H1 (cell line): Measurements from ENCODE around the gene TRAF3IP1. TPM values are rescaled to one million over a fixed set of nuclear protein-coding genes. Genes with fewer than 3 reads are reported as not detected.

Experiments used
- CTCF ChIA-PET: fragments of 300-600 bp; sonication (Branson Sonifier 250); formaldehyde crosslinking; loops from one replicate; lab custom pipeline; 2021; ENCODE audit not compliant: partially characterized antibody; lab: Charles Lee
- POLR2A ChIA-PET: fragments of 300-600 bp; sonication (Branson Sonifier 250); formaldehyde crosslinking; loops from one replicate; lab custom pipeline; 2021; ENCODE audit warnings: inconsistent platforms; ENCODE audit not compliant: partially characterized antibody; lab: Charles Lee
- DNase-seq, 2 experiments: peaks; one replicate each; pipeline versions ENCODE4 v3.0.0 to v3.0.0-alpha.2; 2010 to 2022; ENCODE audit warnings: low spot score in 2 of 2, low read depth in 1 of 2, mixed read lengths in 1 of 2
- FAIRE-seq: peaks from 2 replicates; lab custom pipeline; 2011; peaks lifted over from hg19 to GRCh38; lab: Jason Lieb, UNC
- H2AFZ ChIP-seq: 2 replicates; pipeline ENCODE4 v1.8.1; 2012; ENCODE audit warnings: low read length, inconsistent platforms
- H2AK5ac ChIP-seq: 2 replicates; pipeline ENCODE4 v1.6.1; 2013; ENCODE audit warnings: low read depth, low read length
- H2BK120ac ChIP-seq: replicated peaks from 2 replicates; pipeline ENCODE3; 2013; ENCODE audit warnings: low read depth, low read length, inconsistent platforms
- H2BK12ac ChIP-seq: 2 replicates; pipeline ENCODE4 v1.6.1; 2013; ENCODE audit warnings: low read depth, low read length
- H2BK15ac ChIP-seq: 2 replicates; pipeline ENCODE4 v1.6.1; 2013; ENCODE audit warnings: low read length
- H2BK20ac ChIP-seq: 2 replicates; pipeline ENCODE4 v1.6.1; 2013; ENCODE audit warnings: low read length
- H2BK5ac ChIP-seq: 2 replicates; pipeline ENCODE4 v1.6.1; 2013; ENCODE audit warnings: low read depth, low read length
- H3K14ac ChIP-seq: 2 replicates; pipeline ENCODE4 v1.6.1; 2013; ENCODE audit warnings: inconsistent platforms; ENCODE audit not compliant: insufficient read length
- H3K18ac ChIP-seq: 2 replicates; pipeline ENCODE4 v1.6.1; 2013; ENCODE audit warnings: low read length; ENCODE audit errors: extremely low read depth
- H3K23ac ChIP-seq: 2 replicates; pipeline ENCODE4 v1.6.1; 2013; ENCODE audit warnings: inconsistent platforms; ENCODE audit not compliant: insufficient read length
- H3K23me2 ChIP-seq: 2 replicates; pipeline ENCODE4 v1.6.1; 2013; ENCODE audit warnings: low read depth, low read length
- H3K27ac ChIP-seq: 2 replicates; pipeline ENCODE4 v1.6.1; 2011; ENCODE audit warnings: low read depth, low read length, inconsistent platforms
- H3K27me3 ChIP-seq, 4 experiments: replicated peaks in 1 of 4; 1 replicate in 1 of 4; 2 replicates in 3 of 4; pipeline versions ENCODE4 v1.6.1 to v1.8.1; 2011 to 2013; ENCODE audit warnings: low read length in 3 of 4, mild to moderate bottlenecking in 3 of 4, inconsistent platforms in 2 of 4, mixed read lengths in 2 of 4, moderate library complexity in 1 of 4; ENCODE audit not compliant: control insufficient read depth in 3 of 4, insufficient read depth in 3 of 4; ENCODE audit errors: extremely low read depth in 1 of 4
- H3K36me3 ChIP-seq, 4 experiments: 2 replicates each; pipeline versions ENCODE4 v1.6.1 to v1.8.1; 2011 to 2013; ENCODE audit warnings: mild to moderate bottlenecking in 4 of 4, low read length in 3 of 4, moderate library complexity in 2 of 4, control low read depth in 1 of 4, inconsistent platforms in 1 of 4; ENCODE audit not compliant: insufficient read depth in 4 of 4, control insufficient read depth in 2 of 4
- H3K4ac ChIP-seq: replicated peaks from 2 replicates; pipeline ENCODE3; 2013; ENCODE audit warnings: low read length, low read depth, mixed read lengths, inconsistent platforms; ENCODE audit not compliant: insufficient read length
- H3K4me1 ChIP-seq, 4 experiments: replicated peaks in 1 of 4; 1 replicate in 1 of 4; 2 replicates in 3 of 4; pipeline versions ENCODE4 v1.6.1 to v1.8.1; 2011 to 2013; ENCODE audit warnings: low read length in 3 of 4, inconsistent platforms in 2 of 4, mixed read lengths in 1 of 4; ENCODE audit not compliant: insufficient read depth in 4 of 4, control insufficient read depth in 3 of 4
- H3K4me2 ChIP-seq, 2 experiments: 2 replicates each; pipeline versions ENCODE4 v1.6.1 to v1.8.1; 2011 to 2013; ENCODE audit warnings: low read depth in 2 of 2, low read length in 2 of 2, control low read depth in 1 of 2, inconsistent platforms in 1 of 2, mild to moderate bottlenecking in 1 of 2; ENCODE audit not compliant: insufficient read depth in 1 of 2
- H3K4me3 ChIP-seq, 4 experiments: fragments of 200-600, 300-600 bp in 1 of 4; sonication (generic), shearing (Covaris generic), sonication (Bioruptor Twin) in 1 of 4; 2 replicates each; pipeline versions ENCODE4 v1.5.1 to v1.8.1; 2011 to 2016; ENCODE audit warnings: low read length in 4 of 4, low read depth in 3 of 4, control low read depth in 2 of 4, inconsistent platforms in 2 of 4, mild to moderate bottlenecking in 2 of 4, mixed read lengths in 1 of 4, moderate library complexity in 1 of 4; ENCODE audit not compliant: insufficient read depth in 2 of 4; ENCODE audit errors: extremely low read depth in 1 of 4
- H3K56ac ChIP-seq: replicated peaks from 2 replicates; pipeline ENCODE3; 2013; ENCODE audit warnings: low read depth, mild to moderate bottlenecking, mixed read lengths, low read length, inconsistent platforms; ENCODE audit not compliant: insufficient read length
- H3K79me1 ChIP-seq: 2 replicates; pipeline ENCODE4 v1.6.1; 2013; ENCODE audit warnings: low read depth, low read length, control low read depth
- H3K79me2 ChIP-seq, 2 experiments: 2 replicates each; pipeline versions ENCODE4 v1.6.1 to v1.8.1; 2012 to 2013; ENCODE audit warnings: low read length in 2 of 2, mild to moderate bottlenecking in 2 of 2, inconsistent platforms in 1 of 2; ENCODE audit not compliant: insufficient read depth in 2 of 2, control insufficient read depth in 1 of 2
- H3K9ac ChIP-seq, 4 experiments: replicated peaks in 1 of 4; 1 replicate in 1 of 4; 2 replicates in 3 of 4; pipeline versions ENCODE4 v1.6.1 to v1.8.1; 2011 to 2013; ENCODE audit warnings: low read depth in 3 of 4, low read length in 3 of 4, control low read depth in 2 of 4, mild to moderate bottlenecking in 2 of 4, moderate library complexity in 2 of 4, inconsistent platforms in 1 of 4; ENCODE audit errors: extremely low read depth in 1 of 4
- H3K9me3 ChIP-seq, 2 experiments: 2 replicates each; pipeline versions ENCODE4 v1.6.1 to v1.8.1; 2012 to 2013; ENCODE audit warnings: mild to moderate bottlenecking in 2 of 2, moderate library complexity in 2 of 2, control low read depth in 1 of 2, inconsistent platforms in 1 of 2, low read depth in 1 of 2, low read length in 1 of 2, mixed read lengths in 1 of 2; ENCODE audit not compliant: insufficient read depth in 2 of 2
- H4K20me1 ChIP-seq, 2 experiments: replicated peaks in 1 of 2; 2 replicates each; pipeline versions ENCODE3 to v1.8.1; 2011 to 2013; ENCODE audit warnings: inconsistent platforms in 2 of 2, low read length in 2 of 2, mild to moderate bottlenecking in 1 of 2; ENCODE audit not compliant: insufficient read depth in 2 of 2, control insufficient read depth in 1 of 2
- H4K5ac ChIP-seq: 2 replicates; pipeline ENCODE4 v1.6.1; 2013; ENCODE audit warnings: low read length, low read depth, mixed read lengths, inconsistent platforms; ENCODE audit not compliant: insufficient read length
- H4K8ac ChIP-seq: 2 replicates; pipeline ENCODE4 v1.8.0; 2013; ENCODE audit warnings: mild to moderate bottlenecking, moderate library complexity, low read length, inconsistent platforms; ENCODE audit not compliant: insufficient read depth; ENCODE audit errors: extremely low read depth
- H4K91ac ChIP-seq: replicated peaks from 2 replicates; pipeline ENCODE3; 2013; ENCODE audit warnings: low read length, mixed read lengths, inconsistent platforms; ENCODE audit not compliant: insufficient read length
- GABPA ChIP-seq: IDR thresholded peaks from 2 replicates; pipeline ENCODE4 v1.6.1; 2011; ENCODE audit warnings: mild to moderate bottlenecking, low read length, moderate library complexity, borderline replicate concordance; ENCODE audit not compliant: insufficient read depth
- RAD21 ChIP-seq, 2 experiments: IDR thresholded peaks in 1 of 2; conservative IDR thresholded peaks in 1 of 2; 2 replicates each; pipeline ENCODE4 v1.6.1; 2011; ENCODE audit warnings: low read depth in 2 of 2, low read length in 2 of 2, improper control_type of control experiment in 1 of 2, inconsistent platforms in 1 of 2, mild to moderate bottlenecking in 1 of 2, moderate library complexity in 1 of 2
- WGBS, 2 experiments: shearing (Covaris generic) in 1 of 2; methylation state at CpG; one replicate each; pipeline versions ENCODE4 v1.1.6 to v1.1.7; 2013 to 2015; ENCODE audit warnings: low lambda C conversion rate in 2 of 2, mixed read lengths in 2 of 2, inconsistent platforms in 1 of 2, low coverage in 1 of 2, missing lambda C conversion rate in 1 of 2; ENCODE audit not compliant: insufficient replicate concordance in 2 of 2, insufficient coverage in 1 of 2, insufficient read length in 1 of 2; ENCODE audit errors: extremely low coverage in 1 of 2, missing lambda C conversion rate in 1 of 2; 5-methylcytosine and 5-hydroxymethylcytosine counted together
- polyA plus RNA-seq, 7 experiments: library from polyadenylated mRNA; depleted of rRNA in 3 of 7; stranded (reverse) in 5 of 7; unstranded in 2 of 7; fragments of >200 nt in 5 of 7; fragments of 200-250 nt in 2 of 7; gene quantifications; 1 replicate in 5 of 7; 2 replicates in 1 of 7; 4 replicates in 1 of 7; pipeline versions ENCODE4 v1.2.1 to v1.2.3, GENCODE V29; 2011 to 2013; ENCODE audit warnings: missing spikeins in 2 of 7, mixed read lengths in 2 of 7
- total RNA-seq: library from RNA; stranded (reverse); fragmentation: NEBNext Ultra II Directional; extraction: Animal tissue kit (Norgen Biotek cat#: 25700); gene quantifications from 2 replicates; pipeline ENCODE4 v1.2.1, GENCODE V29; 2021

Gene TRAF3IP1
- total and polyA plus RNA-seq, 2 of the 8 experiments (the other 6 are each of a cell fraction or from before 2014, with no cell fraction given) = 2.3 to 17.5 TPM

DNA sequence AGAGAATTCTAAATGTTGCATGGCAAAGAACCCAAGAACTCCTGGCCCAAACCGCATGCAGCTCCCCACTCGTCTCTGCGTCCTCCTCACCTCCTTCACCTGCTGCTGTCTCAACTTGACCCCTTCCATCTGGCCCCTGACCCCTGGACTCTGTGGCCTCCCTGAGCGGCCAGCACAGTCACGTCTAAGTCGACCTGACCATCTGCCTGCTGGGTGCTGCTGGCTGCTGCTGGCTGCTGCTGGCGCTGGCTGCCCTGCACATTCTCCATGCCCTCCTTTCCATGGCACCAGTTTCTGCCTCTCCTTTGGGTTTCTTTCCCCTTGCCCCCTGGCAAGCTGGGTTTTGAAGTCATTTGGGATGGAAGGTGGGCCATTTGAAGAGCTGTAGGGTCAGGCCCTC, 76.3 kb downstream of the TRAF3IP1 start:
- Histone ChIP-seq H3K79me2 (no peaks in the 10 kb centered on the region), H3K56ac (no peak overlapping the region), H3K9ac (no peak overlapping the region), H3K27me3 (no peaks in the 10 kb centered on the region), H2BK5ac (no peak overlapping the region), H3K36me3 (no peaks in the 10 kb centered on the region), H3K9me3 (no peaks in the 10 kb centered on the region), H2BK15ac (no peak overlapping the region), H3K4ac (no peak overlapping the region), H4K91ac (no peak overlapping the region)
- CTCF ChIA-PET = interaction anchor here (0.6 to 1.7 kb wide), 5 partner anchors 9 to 1486 kb away, joined by 3 to 5 read pairs (median 4); no protein-coding TSS in a partner anchor
- no peak for FAIRE-seq
- TF ChIP-seq GABPA (no peak), RAD21 (IDR thresholded peaks at IDR 0.05 in 1 of 2, conservative IDR thresholded peaks at IDR 0.05 in 1 of 2; ENCODE audit: low read depth in 2 of 2, low read length in 2 of 2) (no peak)
- TF ChIP-seq, all 59 proteins: peak for 0
- POLR2A ChIA-PET = interaction anchor here (0.6 to 1.4 kb wide), 2 partner anchors 25 to 31 kb away, joined by 3 to 4 read pairs; no protein-coding TSS in a partner anchor
- Histone ChIP-seq H4K5ac (no peak overlapping the region), H3K23me2 (no peaks in the 10 kb centered on the region), H2AFZ (no peak overlapping the region), H3K79me1 (no peaks in the 10 kb centered on the region), H3K14ac (no peak overlapping the region), H4K20me1 (no peaks in the 10 kb centered on the region), H2BK12ac (no peak overlapping the region), H3K4me3 (no peak overlapping the region), H3K4me1 (peaks cover 0 to 8% (median 0%) of the 10 kb centered on the region in 4 experiments; a peak in 2 of 7 replicates), H2AK5ac (no peak overlapping the region), H3K27ac (no peak overlapping the region), H3K4me2 (no peak overlapping the region), H2BK120ac (no peak overlapping the region), H3K23ac (no peak overlapping the region), H2BK20ac (no peak overlapping the region), H3K18ac (no peak overlapping the region), H4K8ac (no peak overlapping the region)
- DNase-seq = no peak
- WGBS, 2 experiments = 82% methylated on average over 7 of the region's 7 CpGs; no CpG with 5 or more reads in 1 of the 2 experiments
